Esophagus squamous epithelium (tissue), 5 donors: Measurements from ENCODE around the gene LRP5. TPM values are rescaled to one million over a fixed set of nuclear protein-coding genes. Genes with fewer than 3 reads are reported as not detected.

ENCODE experiments used
- DNase-seq: peaks from one replicate; lab custom pipeline; 2025; lab: John Stamatoyannopoulos, UW
- H3K27ac ChIP-seq, 4 donors: fragments of 200-600 bp; sonication (generic); one replicate each; pipeline ENCODE4 v1.5.1; 2016 to 2019; ENCODE audit warnings: mild to moderate bottlenecking in 1 of 4
- H3K27me3 ChIP-seq, 4 donors: fragments of 200-600 bp; sonication (generic); 1 replicate in 3 of 4; 2 replicates in 1 of 4; pipeline versions ENCODE4 v1.5.1 to v1.6.0; 2017 to 2021; ENCODE audit warnings: antibody characterized with exemption in 1 of 4
- H3K36me3 ChIP-seq, 3 donors: fragments of 200-600 bp; sonication (generic); one replicate each; pipeline ENCODE4 v1.5.1; 2016 to 2019
- H3K4me1 ChIP-seq, 3 donors: fragments of 200-600 bp; sonication (generic); one replicate each; pipeline ENCODE4 v1.5.1; 2017 to 2019
- H3K4me3 ChIP-seq, 4 donors: fragments of 200-600 bp; sonication (generic); 1 replicate in 3 of 4; 2 replicates in 1 of 4; pipeline ENCODE4 v1.5.1; 2016 to 2019; ENCODE audit warnings: mild to moderate bottlenecking in 2 of 4, moderate library complexity in 1 of 4
- H3K9me3 ChIP-seq, 3 donors: fragments of 200-600 bp; sonication (generic); one replicate each; pipeline ENCODE4 v1.5.1; 2016 to 2019
- POLR2A ChIP-seq, 4 donors: fragments of 450-650 bp; IDR thresholded peaks; one replicate each; pipeline ENCODE4 v1.6.1; 2017; ENCODE audit warnings: antibody characterized with exemption in 4 of 4, mild to moderate bottlenecking in 4 of 4, moderate library complexity in 3 of 4
- WGBS, 2 donors: methylation state at CpG; one replicate each; pipeline ENCODE4 v1.1.5; 2018; 5-methylcytosine and 5-hydroxymethylcytosine counted together
- intact Hi-C: fragments of 100-400 bp; cut with DNase I; formaldehyde crosslinking; loops from one replicate; pipeline ENCODE4 v1.15.0; 2022
- total RNA-seq, 4 donors: library from RNA; depleted of rRNA; stranded (reverse); fragments of >200 nt; gene quantifications; one replicate each; pipeline ENCODE4 v1.1.0, GENCODE V29; 2016
- TF ChIP-seq, protein P1 (sequence below), 6 experiments: fragments of 450-650 bp in 4 of 6; fragments of 200-600 bp in 2 of 6; sonication (generic) in 2 of 6; IDR thresholded peaks; one replicate each; pipeline ENCODE4 v1.5.1; 2016 to 2019; ENCODE audit warnings: antibody characterized with exemption in 6 of 6, mild to moderate bottlenecking in 4 of 6, moderate library complexity in 4 of 6
- donor health status: DM: yes; HTN: yes; CAD: no.

LRP5 gene
- total RNA-seq, 4 donors from 2014 or later, result 13.7 to 24.0 (median 20.9) TPM

DNA sequence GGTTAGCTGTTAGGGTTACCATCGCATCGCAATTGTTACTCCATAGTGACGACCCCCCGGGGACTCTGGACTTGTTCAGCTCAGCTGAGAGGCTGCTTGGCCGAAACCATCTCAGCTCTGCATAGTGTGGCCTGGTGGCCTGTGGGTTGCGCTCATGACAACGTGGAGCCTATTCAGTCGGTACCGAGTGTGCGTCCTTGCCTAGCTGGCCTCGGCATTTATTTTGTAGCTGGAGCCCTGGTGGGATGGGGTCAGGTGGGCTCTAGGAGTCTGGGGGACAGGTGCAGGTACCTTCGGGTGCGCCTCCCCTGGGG lies 13.5 kb downstream of the LRP5 start:
- DNase-seq, result no peak
- WGBS, 2 donors, result 73 to 94% methylated on average over 2 to 3 of the region's 13 CpGs
- H3K4me1 ChIP-seq, result peaks cover 6 to 93% (median 55%) of the 10 kb centered on the region in 3 donors
- H3K27me3 ChIP-seq, result no peaks in the 10 kb centered on the region
- intact Hi-C loops, result no loop called here
- H3K27ac ChIP-seq, result no peak overlapping the region
- TF ChIP-seq, protein P1, sequence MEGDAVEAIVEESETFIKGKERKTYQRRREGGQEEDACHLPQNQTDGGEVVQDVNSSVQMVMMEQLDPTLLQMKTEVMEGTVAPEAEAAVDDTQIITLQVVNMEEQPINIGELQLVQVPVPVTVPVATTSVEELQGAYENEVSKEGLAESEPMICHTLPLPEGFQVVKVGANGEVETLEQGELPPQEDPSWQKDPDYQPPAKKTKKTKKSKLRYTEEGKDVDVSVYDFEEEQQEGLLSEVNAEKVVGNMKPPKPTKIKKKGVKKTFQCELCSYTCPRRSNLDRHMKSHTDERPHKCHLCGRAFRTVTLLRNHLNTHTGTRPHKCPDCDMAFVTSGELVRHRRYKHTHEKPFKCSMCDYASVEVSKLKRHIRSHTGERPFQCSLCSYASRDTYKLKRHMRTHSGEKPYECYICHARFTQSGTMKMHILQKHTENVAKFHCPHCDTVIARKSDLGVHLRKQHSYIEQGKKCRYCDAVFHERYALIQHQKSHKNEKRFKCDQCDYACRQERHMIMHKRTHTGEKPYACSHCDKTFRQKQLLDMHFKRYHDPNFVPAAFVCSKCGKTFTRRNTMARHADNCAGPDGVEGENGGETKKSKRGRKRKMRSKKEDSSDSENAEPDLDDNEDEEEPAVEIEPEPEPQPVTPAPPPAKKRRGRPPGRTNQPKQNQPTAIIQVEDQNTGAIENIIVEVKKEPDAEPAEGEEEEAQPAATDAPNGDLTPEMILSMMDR (IDR thresholded peaks at IDR 0.05), result no peak
- no peak for TF ChIP-seq POLR2A (IDR thresholded peaks at IDR 0.05)
- no peaks in the 10 kb centered on the region for H3K36me3 ChIP-seq
- H3K4me3 ChIP-seq, result no peak overlapping the region
- H3K9me3 ChIP-seq, result no peaks in the 10 kb centered on the region

DNA sequence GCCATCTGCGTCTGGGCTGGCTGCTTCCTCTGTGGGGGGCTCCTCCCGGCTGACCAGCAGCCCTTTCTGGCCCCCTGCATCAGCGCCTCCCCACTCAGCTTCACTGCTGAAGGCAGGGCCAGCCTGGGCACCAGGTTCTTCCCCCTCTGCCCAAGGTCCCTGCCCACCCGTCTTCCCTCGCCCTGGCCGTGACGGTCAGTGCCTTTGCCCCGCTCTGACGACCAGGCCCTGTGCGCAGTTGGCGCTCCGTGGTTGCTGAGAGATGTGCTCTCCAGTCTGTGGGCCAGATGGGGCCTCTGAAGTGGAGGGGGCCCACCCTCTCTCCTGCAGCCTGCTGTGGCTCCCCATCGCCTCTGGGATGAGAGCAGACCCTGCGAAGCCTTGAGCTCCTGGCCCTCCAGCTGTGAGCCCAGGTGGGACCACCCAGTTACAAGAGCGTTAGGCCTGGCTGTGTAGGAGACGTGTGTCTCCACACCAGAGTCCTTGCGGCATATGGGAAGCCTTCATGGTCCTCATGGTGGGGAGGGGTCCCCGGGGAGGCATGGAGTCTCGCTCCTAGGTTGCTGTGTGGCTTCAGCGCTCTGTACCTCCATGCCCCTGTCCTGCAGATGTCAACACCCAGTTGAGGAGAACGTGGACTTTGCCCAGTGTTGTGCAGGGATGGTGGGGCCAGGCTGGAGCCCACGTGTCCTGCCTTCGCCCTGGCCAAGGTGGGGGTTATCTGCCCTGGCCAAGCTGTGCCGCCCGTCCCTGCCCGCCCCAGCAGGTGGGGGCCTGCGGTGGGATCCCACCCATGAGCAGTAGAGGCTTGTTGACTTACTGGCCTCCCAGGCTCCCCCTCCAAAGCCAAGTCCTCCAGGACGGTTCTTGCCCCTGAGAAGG lies 14.2 kb downstream of the LRP5 start:
- DNase-seq, result no peak
- Histone ChIP-seq H3K9me3 (no peaks in the 10 kb centered on the region), H3K4me3 (no peak overlapping the region), H3K27ac (peak overlapping the region in 1 of 4 donors; percentile 10), H3K27me3 (no peaks in the 10 kb centered on the region), H3K36me3 (no peaks in the 10 kb centered on the region), H3K4me1 (peaks cover 6 to 93% (median 56%) of the 10 kb centered on the region in 3 donors)
- WGBS, 2 donors, result 76 to 100% methylated on average over 2 to 8 of the region's 28 CpGs
- TF ChIP-seq, protein P1 (IDR thresholded peaks at IDR 0.05), result no peak
- TF ChIP-seq POLR2A (IDR thresholded peaks at IDR 0.05), result no peak
- intact Hi-C loops, result no loop called here

DNA sequence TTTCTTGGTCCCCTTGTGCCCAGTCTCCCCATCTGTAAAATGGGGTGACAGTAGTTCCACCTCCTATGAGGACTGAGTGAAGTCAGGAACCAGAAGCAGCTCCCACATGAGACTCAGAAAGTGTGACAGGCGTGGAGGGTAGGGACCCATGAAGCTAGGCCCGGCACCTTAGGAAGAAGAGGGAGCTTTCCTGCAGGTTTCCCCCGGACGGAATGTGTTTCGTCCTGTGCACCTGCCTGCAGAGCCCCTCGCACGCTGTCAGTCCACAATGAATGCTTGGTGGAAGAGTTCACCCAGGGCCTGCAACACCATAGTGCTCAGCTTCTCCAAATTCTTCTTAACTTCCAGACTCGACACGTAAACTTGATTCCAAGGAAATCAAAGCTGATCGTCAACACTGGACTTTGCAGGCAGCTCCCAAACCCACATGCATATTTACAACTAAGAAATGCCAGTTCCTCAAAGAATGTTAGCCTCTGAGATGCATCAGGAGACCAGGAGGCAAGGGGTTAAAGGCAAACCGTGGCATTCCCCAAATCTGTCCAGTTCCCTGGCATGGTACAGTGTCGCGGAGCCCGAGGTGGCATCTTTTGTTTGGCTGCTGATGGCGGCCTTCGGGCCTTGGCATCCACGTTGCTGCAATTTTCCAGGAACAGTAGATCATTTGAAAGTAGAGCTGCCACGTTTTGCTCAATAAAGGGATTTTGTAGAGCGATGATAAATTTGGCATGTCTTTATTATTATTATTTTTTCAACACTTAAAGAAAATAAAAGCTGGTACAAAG lies 15.4 kb downstream of the LRP5 start:
- Histone ChIP-seq H3K27ac (peak overlapping the region in 3 of 4 donors; percentile 6 to 74 (median 10)), H3K27me3 (no peaks in the 10 kb centered on the region), H3K36me3 (no peaks in the 10 kb centered on the region), H3K4me3 (peak overlapping the region in 1 of 4 donors; percentile 7), H3K9me3 (no peaks in the 10 kb centered on the region), H3K4me1 (peaks cover 2 to 93% (median 54%) of the 10 kb centered on the region in 3 donors)
- TF ChIP-seq, protein P1 (IDR thresholded peaks at IDR 0.05), result no peak
- no peak for TF ChIP-seq POLR2A (IDR thresholded peaks at IDR 0.05)
- no peak for DNase-seq
- WGBS, 2 donors, result 46 to 49% methylated on average over 17 of the region's 19 CpGs
- intact Hi-C loops, result no loop called here

DNA sequence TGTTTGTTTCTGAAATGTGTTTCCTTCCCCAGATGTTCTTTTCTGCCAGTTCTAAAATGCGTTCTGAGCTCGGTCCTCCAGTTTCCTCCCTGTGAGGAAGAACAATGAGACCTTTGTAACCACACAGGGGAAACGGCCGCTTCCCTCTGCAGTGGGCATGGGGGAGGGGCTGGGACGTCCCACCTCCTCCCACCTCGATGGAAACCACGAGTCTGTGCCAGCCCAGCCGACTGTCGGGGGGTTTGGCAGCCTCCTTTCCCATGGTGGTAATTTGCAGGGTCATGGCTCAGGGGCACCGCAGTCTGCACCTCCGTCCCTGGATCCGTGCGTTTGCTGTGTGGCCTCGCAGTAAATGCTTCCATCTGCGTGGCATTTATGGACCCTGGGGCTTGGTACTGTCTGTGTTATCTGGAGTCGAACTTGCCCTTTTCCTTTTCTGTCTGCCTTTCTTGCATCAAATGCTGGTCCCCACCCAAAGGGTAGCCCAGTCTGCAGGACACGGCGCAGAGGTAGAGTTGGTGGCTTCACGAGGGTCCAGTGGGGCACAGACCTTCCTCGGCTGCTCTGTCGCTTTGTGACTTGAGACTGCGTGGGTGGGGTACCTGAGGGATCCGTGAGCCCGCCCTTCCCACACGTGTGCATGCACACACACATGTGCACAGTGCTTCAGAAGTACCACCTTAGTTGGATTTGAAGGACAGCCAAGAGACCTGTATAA lies 16.1 kb downstream of the LRP5 start:
- WGBS, 2 donors, result 28 to 57% methylated on average over 17 to 25 of the region's 25 CpGs
- intact Hi-C loops, result no loop called here
- Histone ChIP-seq H3K4me3 (no peak overlapping the region), H3K9me3 (no peaks in the 10 kb centered on the region), H3K36me3 (no peaks in the 10 kb centered on the region), H3K4me1 (peaks cover under 1 to 96% (median 53%) of the 10 kb centered on the region in 3 donors), H3K27ac (peak overlapping the region in 3 of 4 donors; percentile 6 to 83 (median 74)), H3K27me3 (no peaks in the 10 kb centered on the region)
- no peak for DNase-seq
- TF ChIP-seq POLR2A (IDR thresholded peaks at IDR 0.05), result no peak
- TF ChIP-seq, protein P1 (IDR thresholded peaks at IDR 0.05), result no peak
